Liver (tissue), 9 donors: ENCODE data around the gene ARGLU1. TPM values are rescaled to one million over a fixed set of nuclear protein-coding genes. Genes with fewer than 3 reads are reported as not detected.
A peak's percentile ranks its signal among the peaks of the same experiment; 100 is the strongest.

Source experiments
- DNase-seq: peaks from one replicate; pipeline ENCODE4 v3.0.0-alpha.2; 2017; ENCODE audit warnings: low spot score
- H3K27ac ChIP-seq, 2 donors: one replicate each; pipeline ENCODE4 v1.7.0; 2013; ENCODE audit warnings: inconsistent platforms in 2 of 2, low read length in 2 of 2, control low read depth in 1 of 2, low read depth in 1 of 2, mild to moderate bottlenecking in 1 of 2
- H3K27me3 ChIP-seq, 4 donors: one replicate each; pipeline versions ENCODE4 v1.6.1 to v1.7.0; 2013; ENCODE audit warnings: low read length in 3 of 4, inconsistent platforms in 1 of 4, mild to moderate bottlenecking in 1 of 4, moderate library complexity in 1 of 4; ENCODE audit not compliant: control insufficient read depth in 4 of 4, insufficient read depth in 4 of 4
- H3K36me3 ChIP-seq, 4 donors: one replicate each; pipeline versions ENCODE4 v1.6.1 to v1.7.0; 2013; ENCODE audit warnings: low read length in 3 of 4, mild to moderate bottlenecking in 3 of 4, low read depth in 1 of 4, moderate library complexity in 1 of 4; ENCODE audit not compliant: control insufficient read depth in 4 of 4, insufficient read depth in 3 of 4
- H3K4me1 ChIP-seq, 4 donors: one replicate each; pipeline versions ENCODE4 v1.6.1 to v1.7.0; 2013; ENCODE audit warnings: low read length in 3 of 4, mild to moderate bottlenecking in 3 of 4, moderate library complexity in 1 of 4; ENCODE audit not compliant: control insufficient read depth in 4 of 4, insufficient read depth in 4 of 4
- H3K4me3 ChIP-seq, 3 donors: one replicate each; pipeline versions ENCODE4 v1.6.1 to v1.7.0; 2013; ENCODE audit warnings: low read length in 3 of 3, control low read depth in 1 of 3, low read depth in 1 of 3, mild to moderate bottlenecking in 1 of 3
- H3K9ac ChIP-seq, 2 donors: one replicate each; pipeline ENCODE4 v1.7.0; 2013; ENCODE audit warnings: low read length in 2 of 2, mild to moderate bottlenecking in 2 of 2, moderate library complexity in 2 of 2, control low read depth in 1 of 2, low read depth in 1 of 2
- H3K9me3 ChIP-seq, 4 donors: one replicate each; pipeline versions ENCODE4 v1.6.1 to v1.7.0; 2013; ENCODE audit warnings: low read length in 3 of 4; ENCODE audit not compliant: control insufficient read depth in 4 of 4
- ATF3 ChIP-seq: IDR thresholded peaks from 2 replicates; pipeline ENCODE4 v1.6.1; 2016; ENCODE audit warnings: antibody characterized with exemption
- CTCF ChIP-seq: fragments of 150-350 bp; IDR thresholded peaks from 2 replicates; pipeline ENCODE4 v1.5.1; 2017; ENCODE audit warnings: improper control_type of control experiment, low read depth, low read length; ENCODE audit not compliant: missing input control
- EGR1 ChIP-seq, 2 donors: IDR thresholded peaks; 2 replicates each; pipeline ENCODE4 v1.6.1; 2016 to 2018; ENCODE audit warnings: antibody characterized with exemption in 2 of 2, low read depth in 2 of 2
- FOXA1 ChIP-seq: IDR thresholded peaks from 2 replicates; pipeline ENCODE4 v1.6.1; 2016; ENCODE audit warnings: antibody characterized with exemption
- FOXA2 ChIP-seq: IDR thresholded peaks from 2 replicates; pipeline ENCODE4 v1.6.1; 2016; ENCODE audit warnings: antibody characterized with exemption
- GABPA ChIP-seq, 2 donors: IDR thresholded peaks in 1 of 2; conservative IDR thresholded peaks in 1 of 2; 2 replicates each; pipeline ENCODE4 v1.6.1; 2016; ENCODE audit warnings: antibody characterized with exemption in 2 of 2, mild to moderate bottlenecking in 1 of 2, moderate library complexity in 1 of 2
- HNF4A ChIP-seq, 2 donors: conservative IDR thresholded peaks; 2 replicates each; pipeline ENCODE4 v1.6.1; 2016; ENCODE audit warnings: antibody characterized with exemption in 2 of 2, mild to moderate bottlenecking in 2 of 2
- HNF4G ChIP-seq: IDR thresholded peaks from 2 replicates; pipeline ENCODE4 v1.6.1; 2016; ENCODE audit warnings: antibody characterized with exemption
- JUND ChIP-seq, 2 donors: IDR thresholded peaks; 2 replicates each; pipeline ENCODE4 v1.6.1; 2016; ENCODE audit warnings: antibody characterized with exemption in 2 of 2
- MAX ChIP-seq: IDR thresholded peaks from 2 replicates; pipeline ENCODE4 v1.6.1; 2016; ENCODE audit warnings: antibody characterized with exemption
- NR2F2 ChIP-seq: IDR thresholded peaks from 2 replicates; pipeline ENCODE4 v1.6.1; 2016; ENCODE audit warnings: antibody characterized with exemption
- RAD21 ChIP-seq, 2 donors: IDR thresholded peaks; 2 replicates each; pipeline ENCODE4 v1.6.1; 2016; ENCODE audit warnings: antibody characterized with exemption in 2 of 2, mild to moderate bottlenecking in 2 of 2
- REST ChIP-seq: IDR thresholded peaks from 2 replicates; pipeline ENCODE4 v1.6.1; 2016; ENCODE audit warnings: antibody characterized with exemption, mild to moderate bottlenecking
- RXRA ChIP-seq, 2 donors: IDR thresholded peaks; 2 replicates each; pipeline ENCODE4 v1.6.1; 2017 to 2018; ENCODE audit warnings: antibody characterized with exemption in 2 of 2, mild to moderate bottlenecking in 1 of 2
- SP1 ChIP-seq: IDR thresholded peaks from 2 replicates; pipeline ENCODE4 v1.6.1; 2018; ENCODE audit warnings: antibody characterized with exemption, mild to moderate bottlenecking
- TAF1 ChIP-seq: conservative IDR thresholded peaks from 2 replicates; pipeline ENCODE4 v1.6.1; 2016; ENCODE audit warnings: antibody characterized with exemption, mild to moderate bottlenecking
- YY1 ChIP-seq: IDR thresholded peaks from 2 replicates; pipeline ENCODE4 v1.6.1; 2016; ENCODE audit warnings: antibody characterized with exemption, mild to moderate bottlenecking
- ZBTB33 ChIP-seq: IDR thresholded peaks from 2 replicates; pipeline ENCODE4 v1.6.1; 2016; ENCODE audit warnings: antibody characterized with exemption
- WGBS: extraction: QIAGEN DNeasy Blood & Tissue Kit; methylation state at CpG from one replicate; pipeline ENCODE4 v1.1.7; 2013; 5-methylcytosine and 5-hydroxymethylcytosine counted together
- polyA plus RNA-seq, 2 donors: library from polyadenylated mRNA; stranded (reverse) in 1 of 2; unstranded in 1 of 2; fragments of 200-250 nt in 1 of 2; fragments of >200 nt in 1 of 2; fragmentation: Nextera tagmentation in 1 of 2; extraction: Ambion mirVana in 1 of 2; gene quantifications; one replicate each; pipeline versions ENCODE4 v1.2.1 to v1.2.3, GENCODE V29; 2013 to 2015
- total RNA-seq, 2 donors: library from RNA; depleted of rRNA; stranded (reverse); fragments of >200 nt; gene quantifications; one replicate each; pipeline ENCODE4 v1.2.3, GENCODE V29; 2014
- donor health status: healthy.
- donor health status: healthy.
- donor health status: healthy.
- donor health status: healthy.
- donor health status: healthy.

The ARGLU1 gene
- total and polyA plus RNA-seq, 4 donors = 16.7 to 50.8 (median 30.1) TPM

GRCh38 chr13:106534639-106535551 lies 33.0 kb downstream of the ARGLU1 start:
- Histone ChIP-seq H3K4me1 (peaks cover 16 to 33% (median 22%) of the 10 kb centered on the region in 4 donors), H3K9ac (no peak overlapping the region), H3K4me3 (peak overlapping the region; percentile 45 to 81 (median 56)), H3K9me3 (no peaks in the 10 kb centered on the region), H3K27me3 (peaks cover 0 to 14% (median 0%) of the 10 kb centered on the region in 4 donors), H3K27ac (peak overlapping the region; percentile 11 to 39), H3K36me3 (no peaks in the 10 kb centered on the region)
- no peak for TF ChIP-seq JUND (IDR thresholded peaks at IDR 0.05)
- no peak for TF ChIP-seq TAF1
- no peak for TF ChIP-seq YY1
- TF ChIP-seq ZBTB33 = no peak
- TF ChIP-seq EGR1 (IDR thresholded peaks at IDR 0.05; ENCODE audit: low read depth in 2 of 2) = no peak
- TF ChIP-seq NR2F2 = no peak
- TF ChIP-seq FOXA1 = no peak
- TF ChIP-seq RXRA (IDR thresholded peaks at IDR 0.05) = no peak
- no peak for TF ChIP-seq RAD21 (IDR thresholded peaks at IDR 0.05)
- no peak for TF ChIP-seq CTCF
- no peak for TF ChIP-seq GABPA (IDR thresholded peaks at IDR 0.05 in 1 of 2, conservative IDR thresholded peaks at IDR 0.05 in 1 of 2)
- no peak for TF ChIP-seq FOXA2
- no peak for TF ChIP-seq REST
- no peak for TF ChIP-seq MAX
- no peak for TF ChIP-seq ATF3
- TF ChIP-seq HNF4G = no peak
- no peak for TF ChIP-seq HNF4A (conservative IDR thresholded peaks at IDR 0.05)
- no peak for TF ChIP-seq SP1
- DNase-seq = no peak
- WGBS = 2% methylated on average over 121 of the region's 121 CpGs
